Measurements from ENCODE around the gene CTSZ. TPM values are rescaled to one million over a fixed set of nuclear protein-coding genes. Genes with fewer than 3 reads are reported as not detected.

The CTSZ gene
- total and polyA plus RNA-seq, 2 experiments from 2014 or later = 0.58 to 41.4 TPM

DNA sequence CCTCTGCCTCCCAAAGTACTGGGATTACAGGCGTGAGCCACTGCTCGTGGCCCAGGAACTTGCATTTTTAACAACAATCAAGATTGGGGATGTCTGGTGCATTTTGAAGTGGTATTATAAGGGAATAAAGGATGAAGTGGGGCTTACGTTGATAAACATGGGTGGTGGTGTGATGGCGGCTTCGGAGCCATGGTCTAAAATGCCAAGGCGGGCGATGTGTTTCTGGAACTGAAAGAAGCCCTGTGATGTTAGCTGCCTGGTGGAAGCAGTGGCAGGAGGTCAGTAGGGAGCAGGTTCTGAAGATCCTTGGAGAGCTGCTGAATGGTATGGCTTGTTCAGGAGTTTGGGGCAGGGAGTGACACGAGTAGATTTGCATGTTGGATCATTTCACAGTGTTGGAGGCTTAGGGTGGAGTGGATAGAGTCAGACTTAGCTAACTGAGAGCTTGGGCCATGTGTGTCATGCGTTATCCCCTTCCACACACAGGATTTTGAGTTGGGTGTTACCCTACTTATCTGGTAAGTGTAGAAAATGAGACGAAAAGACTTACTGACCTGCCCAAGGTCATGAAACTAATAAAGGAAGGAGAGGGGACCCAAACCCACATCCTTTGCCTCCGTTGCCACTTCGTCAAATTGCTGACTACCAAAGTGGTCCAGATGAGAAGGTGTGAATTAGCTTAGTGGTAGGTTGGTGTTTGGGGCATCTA is 24.5 kb downstream of the CTSZ start (continued):
- TF ChIP-seq, protein P1, sequence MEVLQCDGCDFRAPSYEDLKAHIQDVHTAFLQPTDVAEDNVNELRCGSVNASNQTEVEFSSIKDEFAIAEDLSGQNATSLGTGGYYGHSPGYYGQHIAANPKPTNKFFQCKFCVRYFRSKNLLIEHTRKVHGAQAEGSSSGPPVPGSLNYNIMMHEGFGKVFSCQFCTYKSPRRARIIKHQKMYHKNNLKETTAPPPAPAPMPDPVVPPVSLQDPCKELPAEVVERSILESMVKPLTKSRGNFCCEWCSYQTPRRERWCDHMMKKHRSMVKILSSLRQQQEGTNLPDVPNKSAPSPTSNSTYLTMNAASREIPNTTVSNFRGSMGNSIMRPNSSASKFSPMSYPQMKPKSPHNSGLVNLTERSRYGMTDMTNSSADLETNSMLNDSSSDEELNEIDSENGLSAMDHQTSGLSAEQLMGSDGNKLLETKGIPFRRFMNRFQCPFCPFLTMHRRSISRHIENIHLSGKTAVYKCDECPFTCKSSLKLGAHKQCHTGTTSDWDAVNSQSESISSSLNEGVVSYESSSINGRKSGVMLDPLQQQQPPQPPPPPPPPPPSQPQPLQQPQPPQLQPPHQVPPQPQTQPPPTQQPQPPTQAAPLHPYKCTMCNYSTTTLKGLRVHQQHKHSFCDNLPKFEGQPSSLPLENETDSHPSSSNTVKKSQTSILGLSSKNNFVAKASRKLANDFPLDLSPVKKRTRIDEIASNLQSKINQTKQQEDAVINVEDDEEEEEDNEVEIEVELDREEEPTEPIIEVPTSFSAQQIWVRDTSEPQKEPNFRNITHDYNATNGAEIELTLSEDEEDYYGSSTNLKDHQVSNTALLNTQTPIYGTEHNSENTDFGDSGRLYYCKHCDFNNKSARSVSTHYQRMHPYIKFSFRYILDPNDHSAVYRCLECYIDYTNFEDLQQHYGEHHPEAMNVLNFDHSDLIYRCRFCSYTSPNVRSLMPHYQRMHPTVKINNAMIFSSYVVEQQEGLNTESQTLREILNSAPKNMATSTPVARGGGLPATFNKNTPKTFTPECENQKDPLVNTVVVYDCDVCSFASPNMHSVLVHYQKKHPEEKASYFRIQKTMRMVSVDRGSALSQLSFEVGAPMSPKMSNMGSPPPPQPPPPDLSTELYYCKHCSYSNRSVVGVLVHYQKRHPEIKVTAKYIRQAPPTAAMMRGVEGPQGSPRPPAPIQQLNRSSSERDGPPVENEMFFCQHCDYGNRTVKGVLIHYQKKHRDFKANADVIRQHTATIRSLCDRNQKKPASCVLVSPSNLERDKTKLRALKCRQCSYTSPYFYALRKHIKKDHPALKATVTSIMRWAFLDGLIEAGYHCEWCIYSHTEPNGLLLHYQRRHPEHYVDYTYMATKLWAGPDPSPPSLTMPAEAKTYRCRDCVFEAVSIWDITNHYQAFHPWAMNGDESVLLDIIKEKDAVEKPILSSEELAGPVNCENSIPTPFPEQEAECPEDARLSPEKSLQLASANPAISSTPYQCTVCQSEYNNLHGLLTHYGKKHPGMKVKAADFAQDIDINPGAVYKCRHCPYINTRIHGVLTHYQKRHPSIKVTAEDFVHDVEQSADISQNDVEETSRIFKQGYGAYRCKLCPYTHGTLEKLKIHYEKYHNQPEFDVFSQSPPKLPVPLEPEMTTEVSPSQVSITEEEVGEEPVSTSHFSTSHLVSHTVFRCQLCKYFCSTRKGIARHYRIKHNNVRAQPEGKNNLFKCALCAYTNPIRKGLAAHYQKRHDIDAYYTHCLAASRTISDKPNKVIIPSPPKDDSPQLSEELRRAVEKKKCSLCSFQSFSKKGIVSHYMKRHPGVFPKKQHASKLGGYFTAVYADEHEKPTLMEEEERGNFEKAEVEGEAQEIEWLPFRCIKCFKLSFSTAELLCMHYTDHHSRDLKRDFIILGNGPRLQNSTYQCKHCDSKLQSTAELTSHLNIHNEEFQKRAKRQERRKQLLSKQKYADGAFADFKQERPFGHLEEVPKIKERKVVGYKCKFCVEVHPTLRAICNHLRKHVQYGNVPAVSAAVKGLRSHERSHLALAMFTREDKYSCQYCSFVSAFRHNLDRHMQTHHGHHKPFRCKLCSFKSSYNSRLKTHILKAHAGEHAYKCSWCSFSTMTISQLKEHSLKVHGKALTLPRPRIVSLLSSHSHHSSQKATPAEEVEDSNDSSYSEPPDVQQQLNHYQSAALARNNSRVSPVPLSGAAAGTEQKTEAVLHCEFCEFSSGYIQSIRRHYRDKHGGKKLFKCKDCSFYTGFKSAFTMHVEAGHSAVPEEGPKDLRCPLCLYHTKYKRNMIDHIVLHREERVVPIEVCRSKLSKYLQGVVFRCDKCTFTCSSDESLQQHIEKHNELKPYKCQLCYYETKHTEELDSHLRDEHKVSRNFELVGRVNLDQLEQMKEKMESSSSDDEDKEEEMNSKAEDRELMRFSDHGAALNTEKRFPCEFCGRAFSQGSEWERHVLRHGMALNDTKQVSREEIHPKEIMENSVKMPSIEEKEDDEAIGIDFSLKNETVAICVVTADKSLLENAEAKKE (CRISPR knock-in tag; IDR thresholded peaks at IDR 0.05) = no peak
- no peak for TF ChIP-seq STAT1 (IDR thresholded peaks at IDR 0.05; ENCODE audit: unreplicated experiment)
- TF ChIP-seq, protein P2, sequence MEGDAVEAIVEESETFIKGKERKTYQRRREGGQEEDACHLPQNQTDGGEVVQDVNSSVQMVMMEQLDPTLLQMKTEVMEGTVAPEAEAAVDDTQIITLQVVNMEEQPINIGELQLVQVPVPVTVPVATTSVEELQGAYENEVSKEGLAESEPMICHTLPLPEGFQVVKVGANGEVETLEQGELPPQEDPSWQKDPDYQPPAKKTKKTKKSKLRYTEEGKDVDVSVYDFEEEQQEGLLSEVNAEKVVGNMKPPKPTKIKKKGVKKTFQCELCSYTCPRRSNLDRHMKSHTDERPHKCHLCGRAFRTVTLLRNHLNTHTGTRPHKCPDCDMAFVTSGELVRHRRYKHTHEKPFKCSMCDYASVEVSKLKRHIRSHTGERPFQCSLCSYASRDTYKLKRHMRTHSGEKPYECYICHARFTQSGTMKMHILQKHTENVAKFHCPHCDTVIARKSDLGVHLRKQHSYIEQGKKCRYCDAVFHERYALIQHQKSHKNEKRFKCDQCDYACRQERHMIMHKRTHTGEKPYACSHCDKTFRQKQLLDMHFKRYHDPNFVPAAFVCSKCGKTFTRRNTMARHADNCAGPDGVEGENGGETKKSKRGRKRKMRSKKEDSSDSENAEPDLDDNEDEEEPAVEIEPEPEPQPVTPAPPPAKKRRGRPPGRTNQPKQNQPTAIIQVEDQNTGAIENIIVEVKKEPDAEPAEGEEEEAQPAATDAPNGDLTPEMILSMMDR (conservative IDR thresholded peaks at IDR 0.05; ENCODE audit: low read depth in 2 of 2) = no peak

DNA sequence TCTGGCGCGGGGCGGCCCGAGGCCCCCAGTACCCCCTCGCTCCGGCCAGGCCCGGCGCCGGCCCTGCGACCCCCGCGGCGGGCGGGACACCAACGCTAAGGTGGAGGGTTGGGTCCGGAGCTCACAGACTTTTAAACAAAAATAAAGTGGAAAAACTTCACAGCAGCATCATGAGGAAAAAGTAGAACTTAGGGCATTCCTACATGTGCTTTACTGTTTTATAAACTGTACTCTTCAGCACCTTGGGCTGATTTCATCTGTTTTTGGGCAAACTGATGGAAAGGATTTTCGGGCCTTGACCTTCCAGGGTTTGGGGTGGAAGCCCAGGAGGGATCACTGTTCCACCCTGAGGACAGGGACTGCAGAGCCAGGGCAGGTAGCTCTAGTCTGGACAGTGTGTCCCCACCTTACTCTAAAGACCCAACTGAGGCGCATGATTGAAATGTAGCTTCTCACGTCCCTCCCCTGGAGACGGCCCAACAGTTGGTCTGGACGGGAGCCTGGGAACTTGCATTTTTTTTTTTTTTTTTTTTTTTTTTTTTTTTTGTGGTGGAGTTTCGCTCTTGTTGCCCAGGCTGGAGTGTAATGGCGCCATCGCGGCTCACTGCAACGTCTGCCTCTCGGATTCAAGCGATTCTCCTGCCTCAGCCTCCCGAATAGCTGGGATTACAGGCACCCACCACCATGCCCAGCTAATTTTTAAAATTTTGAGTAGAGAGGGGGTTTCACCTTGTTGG is 25.3 kb downstream of the CTSZ start:
- no peaks in the 10 kb centered on the region; the same call in 1 of the 2 replicates for H3K9me2 ChIP-seq (ENCODE audit: insufficient read depth)
- H3K79me2 ChIP-seq (replicated peaks; ENCODE audit: insufficient read depth) = peaks cover 47% of the 10 kb centered on the region
- Mint-ChIP-seq H3K27me3 (ENCODE audit: insufficient read depth, low read depth, poor library complexity) (peaks cover 12% of the 10 kb centered on the region), H3K36me3 (ENCODE audit: low read depth) (peaks cover 17% of the 10 kb centered on the region), H3K4me3 (peak overlapping the region; percentile 89), H3K9me3 (peaks cover 1% of the 10 kb centered on the region; the same call in 1 of the 3 replicates), H3K27ac (0 out of 2 replicates have a peak overlapping the region, but pooled peaks have one; percentile 48), H3K4me1 (peaks cover 31% of the 10 kb centered on the region)
- no peak overlapping the region for H3K27ac ChIP-seq (ENCODE audit: low read depth)
- no peaks in the 10 kb centered on the region for H3F3A ChIP-seq (replicated peaks; ENCODE audit: low read depth)
- peak overlapping the region; percentile 94 for H3K4me3 ChIP-seq
- DNase-seq (ENCODE audit: low spot score) (no peak), ATAC-seq (peak; percentile 56)
- H4K20me1 ChIP-seq (replicated peaks; ENCODE audit: insufficient read depth) = peaks cover 23% of the 10 kb centered on the region; the same call in 1 of the 2 replicates
- H3K4me1 ChIP-seq (ENCODE audit: insufficient read depth) = peaks cover 20% of the 10 kb centered on the region
- H3K27me3 ChIP-seq (ENCODE audit: insufficient read depth) = no peaks in the 10 kb centered on the region
- H3K4me2 ChIP-seq = peak overlapping the region; percentile 95
- TF ChIP-seq, protein P2 (conservative IDR thresholded peaks at IDR 0.05; ENCODE audit: low read depth in 2 of 2) = no peak
- TF ChIP-seq ZNF331 (CRISPR knock-in tag; IDR thresholded peaks at IDR 0.05; ENCODE audit: low read depth) (no peak), NANOG (IDR thresholded peaks at IDR 0.05; ENCODE audit: borderline replicate concordance) (no peak), JUNB (IDR thresholded peaks at IDR 0.05; ENCODE audit: unreplicated experiment) (no peak), EZH2phosphoT487 (IDR thresholded peaks at IDR 0.05; ENCODE audit: unreplicated experiment) (no peak), ZNF114 (CRISPR knock-in tag; IDR thresholded peaks at IDR 0.05) (no peak), STAT1 (IDR thresholded peaks at IDR 0.05; ENCODE audit: unreplicated experiment) (no peak)
- H2AFZ ChIP-seq = peak overlapping the region; percentile 81; the same call in 1 of the 2 replicates
- peaks cover 6% of the 10 kb centered on the region for H3K36me3 ChIP-seq (ENCODE audit: insufficient read depth)
